GM19240 (cell line): ENCODE measurements around the gene ATXN7L1.
"Not testable (repeated sequence)": the region's sequence is repeated elsewhere in the genome, so short reads cannot be mapped to it uniquely, and the experiment has no call there.

Source experiments
- DNase-seq: peaks from one replicate; pipeline ENCODE4 v3.0.0; 2011; ENCODE audit warnings: low spot score; ENCODE audit not compliant: insufficient read length

Gene ATXN7L1

DNA sequence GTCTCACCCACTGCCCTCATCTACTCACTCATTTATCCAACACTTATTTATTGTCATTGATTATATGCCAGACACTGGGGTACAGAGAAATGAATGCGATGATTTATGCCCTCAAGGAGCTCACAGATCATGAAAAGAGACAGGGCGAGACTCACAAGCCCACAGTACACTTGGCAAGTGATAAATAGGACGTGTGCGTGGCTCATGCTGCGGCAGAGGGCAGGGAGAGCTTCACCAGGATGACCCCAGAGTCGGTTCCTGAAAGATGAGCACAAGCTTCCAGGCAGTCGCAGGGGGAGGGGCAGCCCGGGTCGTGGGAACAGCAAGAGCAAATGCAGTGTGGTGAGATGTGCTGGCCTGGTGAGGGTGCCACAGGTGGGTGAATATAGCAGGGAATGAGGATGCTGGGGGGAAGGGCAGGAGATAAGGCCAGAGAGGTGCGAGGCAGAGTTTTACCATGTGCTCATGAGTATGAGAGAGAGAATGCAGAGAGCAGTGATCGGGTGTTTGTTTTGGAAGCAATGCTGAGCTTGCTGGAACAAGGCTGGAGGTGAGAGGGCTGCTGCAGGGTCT is 70.9 kb downstream of the ATXN7L1 start:
- DNase-seq = no peak

DNA sequence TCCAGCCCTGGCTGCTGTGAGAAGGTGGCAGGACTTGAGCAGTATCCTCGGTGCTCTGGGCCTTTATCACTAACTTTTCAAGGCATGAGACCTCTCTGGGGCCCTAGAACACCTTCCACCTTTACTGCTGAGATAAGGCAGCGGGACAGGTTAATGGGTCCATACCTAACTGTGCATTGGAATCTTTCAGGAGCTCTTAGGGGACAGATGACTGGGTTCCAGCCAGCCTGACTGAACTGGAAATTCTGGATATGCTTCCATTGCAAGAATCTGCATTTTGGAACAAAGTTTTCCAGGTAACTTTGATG is 73.0 kb downstream of the ATXN7L1 start:
- no peak for DNase-seq

GRCh38 chr7:105802604-105803428 is 73.6 kb downstream of the ATXN7L1 start:
- no peak for DNase-seq

DNA sequence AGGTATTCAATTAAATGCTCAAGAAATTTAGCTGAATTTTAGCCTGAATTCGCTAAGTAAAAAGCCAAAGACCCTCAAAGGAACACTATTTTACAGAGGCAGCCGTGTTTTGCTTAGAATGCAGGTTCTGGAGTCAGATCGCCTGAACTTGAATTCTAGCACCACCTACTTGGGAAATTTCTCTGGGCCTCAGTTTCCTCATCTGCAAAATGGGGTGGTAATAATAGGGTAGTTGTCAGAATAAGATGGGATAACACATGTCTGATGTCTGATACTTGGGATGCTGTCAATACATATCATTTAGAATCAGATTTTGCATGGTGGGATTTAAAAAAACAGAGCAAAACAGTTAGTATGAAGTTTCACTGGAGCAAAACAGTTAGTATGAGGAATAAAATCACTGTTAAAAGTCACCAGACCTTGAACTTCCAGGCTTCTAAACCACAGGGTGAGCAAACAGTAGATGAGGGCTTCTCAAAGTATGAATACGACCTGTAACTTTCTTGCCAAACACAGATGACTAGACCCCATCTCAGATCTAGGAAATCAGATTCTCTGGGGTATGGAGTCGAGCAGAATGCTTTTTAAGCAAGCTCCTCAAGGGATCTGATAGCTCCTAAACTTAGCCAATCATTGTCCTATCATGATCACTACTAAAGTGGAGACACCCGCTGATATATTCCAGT is 75.4 kb downstream of the ATXN7L1 start:
- no peak for DNase-seq

- no peak for DNase-seq
Measured at GRCh38 chr7:105800442-105800841, 76.0 kb downstream of the ATXN7L1 start.

- no peak for DNase-seq
Measured at GRCh38 chr7:105799677-105800076, 76.7 kb downstream of the ATXN7L1 start.

DNA sequence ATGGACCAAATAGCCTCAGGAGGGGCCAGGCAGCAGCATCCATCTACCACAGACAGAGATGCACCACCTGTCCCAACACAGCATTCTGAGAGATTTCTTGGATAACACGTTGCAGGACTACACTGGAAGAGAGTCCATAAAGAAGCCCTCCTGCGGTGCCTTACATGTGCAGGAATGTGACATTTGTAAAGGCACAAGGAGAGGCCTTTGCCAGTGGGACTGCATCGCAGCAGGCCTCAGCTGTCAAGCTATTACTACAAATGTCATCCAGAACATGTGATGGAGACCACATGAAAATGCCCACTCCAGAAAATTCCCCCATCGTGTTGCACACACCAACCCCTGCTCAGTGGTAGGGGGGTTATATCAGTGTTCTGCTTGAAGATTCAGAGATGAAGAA is 77.4 kb downstream of the ATXN7L1 start:
- no peak for DNase-seq

DNA sequence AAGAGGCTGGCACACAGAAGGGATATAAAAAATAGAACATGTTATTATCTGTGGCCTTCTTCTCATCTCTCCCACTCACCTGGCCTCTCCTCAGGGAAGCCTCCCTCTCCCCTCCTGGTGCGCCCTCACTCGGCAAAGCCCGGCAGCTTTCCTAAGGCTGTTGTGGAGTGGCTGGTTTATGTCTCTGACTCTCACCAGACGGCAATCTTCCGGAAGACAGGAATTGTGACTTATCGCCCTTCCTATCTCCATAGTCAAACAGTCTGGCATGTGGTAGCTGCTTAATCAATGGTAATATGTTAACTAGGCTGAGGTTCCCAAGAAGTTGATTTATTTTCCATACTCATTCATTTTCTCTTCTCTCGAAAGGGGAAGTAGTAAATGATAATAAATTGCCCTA is 78.7 kb downstream of the ATXN7L1 start:
- DNase-seq = no peak

DNA sequence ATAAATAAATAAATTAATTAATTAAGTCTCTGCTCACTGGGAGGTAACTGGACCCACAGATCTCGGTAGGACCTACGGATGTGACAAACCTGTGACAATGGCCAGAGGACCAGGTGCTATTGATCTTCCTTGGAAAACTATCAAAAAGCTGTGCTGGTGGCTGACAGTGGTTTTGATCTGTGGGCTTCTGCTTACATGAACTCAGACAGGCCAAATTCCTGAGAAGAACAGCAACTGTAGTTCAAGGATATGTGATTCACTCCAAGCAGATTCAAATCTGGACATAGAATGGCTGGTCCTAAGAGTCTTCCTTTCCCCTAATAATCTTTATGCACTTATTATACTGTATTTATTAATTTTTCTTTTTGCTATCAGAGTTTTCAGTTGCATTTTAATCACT is 80.0 kb downstream of the ATXN7L1 start:
- no peak for DNase-seq

- no peak for DNase-seq
Measured at GRCh38 chr7:105794741-105795729, 81.4 kb downstream of the ATXN7L1 start.

GRCh38 chr7:105792488-105793370 is 83.7 kb downstream of the ATXN7L1 start:
- no peak for DNase-seq

GRCh38 chr7:105791926-105792325 is 84.5 kb downstream of the ATXN7L1 start:
- DNase-seq = no peak

DNA sequence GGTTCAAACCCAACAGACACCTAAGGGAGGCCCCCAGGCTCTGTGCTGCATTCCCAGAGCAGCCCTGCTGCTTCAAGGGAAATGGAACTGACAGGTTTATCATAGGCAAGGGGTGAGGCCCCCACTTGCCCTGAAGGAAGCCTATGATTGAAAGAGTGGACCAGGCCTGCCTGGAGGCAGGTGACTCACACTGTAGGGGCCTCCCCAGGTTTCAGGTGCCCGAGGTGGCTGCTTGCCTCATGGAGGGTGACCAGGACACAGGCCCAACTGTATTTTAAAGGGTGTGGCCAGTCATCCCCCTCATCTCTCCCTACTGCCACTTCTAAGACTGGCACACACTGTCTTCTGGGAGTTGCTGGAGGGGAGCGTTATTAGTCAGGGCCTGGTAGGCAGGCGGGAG is 85.4 kb downstream of the ATXN7L1 start:
- no peak for DNase-seq

DNA sequence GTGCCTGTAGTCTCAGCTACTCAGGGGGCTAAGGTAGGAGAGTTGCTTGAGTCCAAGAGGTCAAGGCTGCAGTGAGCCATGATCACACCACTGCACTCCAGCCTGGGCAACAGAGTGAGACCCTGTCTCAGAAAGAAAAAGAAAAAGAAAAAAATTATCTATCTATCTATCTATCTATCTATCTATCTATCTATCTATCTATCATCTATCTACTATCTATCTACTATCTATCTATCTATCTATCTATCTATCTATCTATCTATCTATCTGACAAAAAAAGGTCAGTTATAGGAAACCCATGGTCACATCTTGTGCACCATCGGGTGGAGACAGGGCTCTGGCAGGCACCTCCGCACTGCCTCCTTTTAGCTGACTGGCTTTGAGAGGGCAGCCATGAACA is 85.9 kb downstream of the ATXN7L1 start:
- DNase-seq = not testable (repeated sequence)

DNA sequence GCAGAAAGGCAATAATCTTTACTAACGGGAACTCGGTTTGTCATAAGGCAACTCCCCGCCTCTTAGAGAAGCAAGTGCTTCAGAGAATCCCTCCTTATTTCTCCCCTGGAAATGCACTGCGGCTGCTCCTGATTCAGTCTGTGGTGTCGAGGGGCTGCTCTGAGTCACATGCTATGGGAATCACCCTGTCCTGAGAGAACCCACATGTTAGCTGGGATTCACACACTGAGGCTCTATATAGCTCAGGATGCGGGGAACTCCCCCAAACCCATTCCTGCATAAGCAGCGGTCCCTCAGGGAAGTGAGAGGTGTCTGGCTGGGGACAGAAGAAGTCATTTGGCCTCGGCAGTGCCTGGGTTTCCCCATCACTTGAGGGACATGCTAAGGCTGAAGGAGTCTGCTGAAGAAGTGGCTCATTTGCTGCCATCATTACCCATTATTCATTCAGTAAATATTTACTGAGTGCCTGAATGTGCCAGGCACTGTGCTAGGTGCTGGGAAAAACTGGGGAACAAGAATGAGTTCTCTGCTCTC is 87.5 kb downstream of the ATXN7L1 start:
- no peak for DNase-seq

- no peak for DNase-seq
Measured at GRCh38 chr7:105788356-105788755, 88.0 kb downstream of the ATXN7L1 start.

- no peak for DNase-seq
Measured at GRCh38 chr7:105787793-105788192, 88.6 kb downstream of the ATXN7L1 start.

- no peak for DNase-seq
Measured at GRCh38 chr7:105786520-105787470, 89.6 kb downstream of the ATXN7L1 start.

DNA sequence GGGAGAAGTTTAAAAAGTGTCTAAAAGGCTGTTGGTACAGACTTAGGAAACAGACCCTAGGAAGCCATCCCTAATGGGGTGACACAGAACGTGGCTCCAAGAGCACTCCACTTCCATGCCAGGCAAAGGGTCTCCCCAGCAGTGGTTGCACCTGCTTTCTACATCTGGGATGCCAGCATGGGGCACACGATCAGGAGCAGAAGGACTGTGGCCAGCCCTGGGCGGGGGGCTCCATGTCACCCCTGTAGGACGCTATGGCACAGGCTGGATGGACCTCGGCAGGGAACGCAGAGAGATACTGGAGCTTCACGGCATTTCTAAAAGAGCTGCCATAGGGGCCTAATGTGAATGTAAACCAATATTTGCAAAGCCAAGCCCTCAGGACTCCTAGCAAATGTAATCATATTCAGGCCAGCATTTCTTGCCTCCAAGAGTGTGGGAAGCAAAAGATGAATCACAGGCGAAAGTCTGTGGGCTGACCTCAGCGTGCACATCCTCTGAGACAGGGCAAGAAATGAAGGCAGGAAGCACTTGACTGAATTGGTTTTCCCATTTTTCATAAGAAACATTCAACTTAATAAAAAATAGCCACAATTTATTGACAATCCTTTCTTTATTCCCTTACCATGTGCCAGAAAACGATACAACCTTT is 93.9 kb downstream of the ATXN7L1 start:
- no peak for DNase-seq
